HL-60 (cell line): Measurements from ENCODE around the gene KLHL20.
"Not testable (repeated sequence)": the region's sequence is repeated elsewhere in the genome, so short reads cannot be mapped to it uniquely, and the experiment has no call there.

Experiments used
- DNase-seq, 2 experiments: peaks; one replicate each; pipeline ENCODE4 v3.0.0-alpha.2; 2010 to 2020; ENCODE audit warnings: low read depth in 1 of 2, low spot score in 1 of 2
- H3K27ac ChIP-seq: fragments of 250-450 bp; sonication (Bioruptor Pico); replicated peaks from 2 replicates; pipeline ENCODE4 v1.5.1; 2020; ENCODE audit warnings: mild to moderate bottlenecking, moderate library complexity
- H3K27me3 ChIP-seq: fragments of 250-450 bp; sonication (Bioruptor Pico); 2 replicates; pipeline ENCODE4 v1.5.1; 2021; ENCODE audit warnings: mild to moderate bottlenecking, moderate library complexity; ENCODE audit not compliant: insufficient read depth, poor library complexity, severe bottlenecking
- H3K4me3 ChIP-seq: replicated peaks from 2 replicates; pipeline ENCODE4 v1.5.1; 2011; ENCODE audit warnings: mild to moderate bottlenecking, control low read depth, low read length; ENCODE audit not compliant: insufficient read depth
- GABPA ChIP-seq: IDR thresholded peaks from 2 replicates; pipeline ENCODE4 v1.6.1; 2012; ENCODE audit warnings: low read depth
- POLR2AphosphoS5 ChIP-seq: IDR thresholded peaks from 2 replicates; pipeline ENCODE4 v1.6.1; 2012; ENCODE audit warnings: low read depth
- SPI1 ChIP-seq: IDR thresholded peaks from 2 replicates; pipeline ENCODE4 v1.6.1; 2012; ENCODE audit warnings: low read depth, mild to moderate bottlenecking, borderline replicate concordance
- TF ChIP-seq, protein P1 (sequence below): IDR thresholded peaks from one replicate; pipeline ENCODE4 v1.5.1; 2011; ENCODE audit warnings: low read length, control low read depth, inconsistent platforms; ENCODE audit not compliant: insufficient read depth
- TF ChIP-seq, protein P2 (sequence below): IDR thresholded peaks from 2 replicates; pipeline ENCODE4 v1.6.1; 2012; ENCODE audit warnings: low read depth; ENCODE audit not compliant: insufficient replicate concordance

The KLHL20 gene

DNA sequence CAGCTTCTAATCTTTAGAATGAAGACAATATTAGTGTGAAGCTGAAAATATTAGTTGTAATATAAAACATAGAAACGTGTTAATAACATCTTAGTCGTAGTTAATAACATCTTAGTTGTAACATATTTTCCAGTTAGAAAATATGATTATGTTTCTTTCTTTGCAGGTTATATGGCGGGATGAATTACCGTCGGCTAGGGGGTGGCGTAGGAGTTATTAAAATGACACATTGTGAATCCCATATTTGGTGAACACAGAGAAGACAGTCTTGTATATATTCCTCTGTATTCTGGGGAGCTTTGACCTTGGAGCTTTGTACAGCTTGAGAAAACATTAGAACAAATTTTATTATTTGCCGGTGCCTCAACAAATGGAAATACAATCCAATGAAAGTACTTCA, 70.2 kb downstream of the KLHL20 start:
- TF ChIP-seq SPI1 (no peak), GABPA (no peak), POLR2AphosphoS5 (no peak)
- TF ChIP-seq, protein P1, sequence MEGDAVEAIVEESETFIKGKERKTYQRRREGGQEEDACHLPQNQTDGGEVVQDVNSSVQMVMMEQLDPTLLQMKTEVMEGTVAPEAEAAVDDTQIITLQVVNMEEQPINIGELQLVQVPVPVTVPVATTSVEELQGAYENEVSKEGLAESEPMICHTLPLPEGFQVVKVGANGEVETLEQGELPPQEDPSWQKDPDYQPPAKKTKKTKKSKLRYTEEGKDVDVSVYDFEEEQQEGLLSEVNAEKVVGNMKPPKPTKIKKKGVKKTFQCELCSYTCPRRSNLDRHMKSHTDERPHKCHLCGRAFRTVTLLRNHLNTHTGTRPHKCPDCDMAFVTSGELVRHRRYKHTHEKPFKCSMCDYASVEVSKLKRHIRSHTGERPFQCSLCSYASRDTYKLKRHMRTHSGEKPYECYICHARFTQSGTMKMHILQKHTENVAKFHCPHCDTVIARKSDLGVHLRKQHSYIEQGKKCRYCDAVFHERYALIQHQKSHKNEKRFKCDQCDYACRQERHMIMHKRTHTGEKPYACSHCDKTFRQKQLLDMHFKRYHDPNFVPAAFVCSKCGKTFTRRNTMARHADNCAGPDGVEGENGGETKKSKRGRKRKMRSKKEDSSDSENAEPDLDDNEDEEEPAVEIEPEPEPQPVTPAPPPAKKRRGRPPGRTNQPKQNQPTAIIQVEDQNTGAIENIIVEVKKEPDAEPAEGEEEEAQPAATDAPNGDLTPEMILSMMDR = no peak
- TF ChIP-seq, protein P2, sequence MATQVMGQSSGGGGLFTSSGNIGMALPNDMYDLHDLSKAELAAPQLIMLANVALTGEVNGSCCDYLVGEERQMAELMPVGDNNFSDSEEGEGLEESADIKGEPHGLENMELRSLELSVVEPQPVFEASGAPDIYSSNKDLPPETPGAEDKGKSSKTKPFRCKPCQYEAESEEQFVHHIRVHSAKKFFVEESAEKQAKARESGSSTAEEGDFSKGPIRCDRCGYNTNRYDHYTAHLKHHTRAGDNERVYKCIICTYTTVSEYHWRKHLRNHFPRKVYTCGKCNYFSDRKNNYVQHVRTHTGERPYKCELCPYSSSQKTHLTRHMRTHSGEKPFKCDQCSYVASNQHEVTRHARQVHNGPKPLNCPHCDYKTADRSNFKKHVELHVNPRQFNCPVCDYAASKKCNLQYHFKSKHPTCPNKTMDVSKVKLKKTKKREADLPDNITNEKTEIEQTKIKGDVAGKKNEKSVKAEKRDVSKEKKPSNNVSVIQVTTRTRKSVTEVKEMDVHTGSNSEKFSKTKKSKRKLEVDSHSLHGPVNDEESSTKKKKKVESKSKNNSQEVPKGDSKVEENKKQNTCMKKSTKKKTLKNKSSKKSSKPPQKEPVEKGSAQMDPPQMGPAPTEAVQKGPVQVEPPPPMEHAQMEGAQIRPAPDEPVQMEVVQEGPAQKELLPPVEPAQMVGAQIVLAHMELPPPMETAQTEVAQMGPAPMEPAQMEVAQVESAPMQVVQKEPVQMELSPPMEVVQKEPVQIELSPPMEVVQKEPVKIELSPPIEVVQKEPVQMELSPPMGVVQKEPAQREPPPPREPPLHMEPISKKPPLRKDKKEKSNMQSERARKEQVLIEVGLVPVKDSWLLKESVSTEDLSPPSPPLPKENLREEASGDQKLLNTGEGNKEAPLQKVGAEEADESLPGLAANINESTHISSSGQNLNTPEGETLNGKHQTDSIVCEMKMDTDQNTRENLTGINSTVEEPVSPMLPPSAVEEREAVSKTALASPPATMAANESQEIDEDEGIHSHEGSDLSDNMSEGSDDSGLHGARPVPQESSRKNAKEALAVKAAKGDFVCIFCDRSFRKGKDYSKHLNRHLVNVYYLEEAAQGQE = no peak

DNA sequence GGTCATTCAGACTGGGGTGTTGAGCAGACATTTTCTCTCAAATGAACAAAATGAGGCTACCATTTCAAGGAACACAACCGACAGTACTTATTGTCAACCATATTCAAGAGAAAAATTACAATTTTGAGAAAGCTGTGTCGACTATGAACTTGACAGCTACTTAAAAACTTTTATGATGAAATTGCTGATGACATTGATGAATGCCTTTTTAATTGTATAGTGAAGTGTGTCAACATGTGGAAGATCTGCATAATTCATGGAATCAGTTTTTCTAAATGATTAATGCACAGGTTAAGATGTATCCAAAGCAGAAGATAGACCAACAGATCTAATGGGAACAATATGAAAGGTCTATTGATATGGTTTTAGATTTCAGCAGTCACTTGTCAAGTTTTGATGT, 75.1 kb downstream of the KLHL20 start:
- no peak for TF ChIP-seq POLR2AphosphoS5
- TF ChIP-seq GABPA = no peak
- TF ChIP-seq, protein P2 = no peak
- TF ChIP-seq, protein P1 = no peak
- no peak for TF ChIP-seq SPI1
- Histone ChIP-seq H3K27ac (no peak overlapping the region), H3K4me3 (no peak overlapping the region), H3K27me3 (no peaks in the 10 kb centered on the region)
- no peak for DNase-seq

More for the DNA sequence above, 70.2 kb downstream of the KLHL20 start:
- no peaks in the 10 kb centered on the region for H3K27me3 ChIP-seq
- H3K4me3 ChIP-seq = no peak overlapping the region
- no peak for DNase-seq
- no peak overlapping the region for H3K27ac ChIP-seq

DNA sequence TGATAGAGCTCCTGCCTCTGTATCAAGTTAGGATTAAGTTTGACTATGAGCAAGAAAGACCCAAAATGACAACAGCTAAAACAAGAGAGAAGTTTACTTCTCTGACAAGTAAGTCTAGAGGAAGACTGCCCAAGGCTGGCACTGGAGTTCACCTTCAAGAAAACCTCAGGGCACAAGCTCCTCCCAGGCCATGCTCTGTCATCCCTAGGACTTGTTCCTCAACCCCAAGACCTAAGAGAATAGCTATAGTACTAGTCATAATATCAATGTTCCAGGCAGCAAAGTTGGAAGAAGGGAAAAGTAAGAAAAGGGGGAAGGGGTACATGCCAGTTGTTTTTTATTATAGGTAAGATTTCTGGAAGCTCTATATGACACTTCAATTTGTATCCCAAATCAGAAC, 83.3 kb downstream of the KLHL20 start:
- no peak overlapping the region for H3K27ac ChIP-seq
- H3K4me3 ChIP-seq = no peak overlapping the region
- no peaks in the 10 kb centered on the region for H3K27me3 ChIP-seq
- no peak for DNase-seq
- TF ChIP-seq POLR2AphosphoS5 (no peak), SPI1 (no peak), GABPA (no peak)
- TF ChIP-seq, protein P1 = no peak
- TF ChIP-seq, protein P2 = no peak

DNA sequence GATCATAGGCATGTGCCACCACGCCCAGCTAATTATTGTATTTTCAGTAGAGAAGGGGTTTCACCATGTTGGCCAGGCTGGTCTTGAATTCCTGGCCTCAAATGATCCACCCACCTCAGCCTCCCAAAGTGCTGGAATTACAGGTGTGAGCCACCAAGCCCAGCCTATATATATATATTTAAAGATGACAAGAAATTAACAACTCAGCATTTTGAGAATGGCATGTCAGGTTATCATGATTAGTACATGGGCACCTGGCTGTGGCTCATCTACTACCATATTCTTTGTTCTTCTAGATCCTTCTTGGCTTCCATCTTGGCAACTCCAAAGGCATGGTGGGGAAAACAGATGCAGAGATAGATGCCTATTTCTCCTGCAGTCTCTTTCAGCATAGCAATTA, 85.2 kb downstream of the KLHL20 start:
- not testable (repeated sequence) for DNase-seq, H3K27ac ChIP-seq, H3K4me3 ChIP-seq, H3K27me3 ChIP-seq
